ENCODE measurements around the gene SLC38A9.

DNA sequence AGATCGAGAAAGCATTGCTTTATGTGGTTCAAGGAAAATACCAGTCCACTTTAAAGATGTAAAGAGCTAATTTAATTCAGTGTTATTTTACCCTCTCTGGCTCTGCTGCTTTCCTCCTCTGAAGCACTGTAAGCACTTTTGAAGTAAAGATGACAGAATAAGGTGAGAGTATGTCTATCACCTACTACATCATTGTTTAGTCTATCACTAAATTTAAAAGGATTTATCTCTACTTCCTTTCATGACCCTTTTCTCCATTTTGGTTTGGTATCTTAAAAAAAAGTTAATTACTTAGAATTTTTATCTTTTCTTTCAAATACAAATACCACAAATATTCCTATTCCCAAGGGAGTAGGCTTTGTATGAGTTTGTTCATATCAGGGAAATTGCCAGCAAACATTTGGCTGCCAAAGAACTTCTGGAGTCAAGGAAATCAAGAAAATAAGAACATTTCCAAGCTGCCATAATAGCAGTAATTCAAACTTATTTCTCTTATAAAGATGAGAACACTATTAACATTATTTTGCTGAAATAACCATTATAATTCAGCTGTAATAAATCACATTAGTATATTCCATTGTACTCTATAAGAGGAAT lies 77.8 kb downstream of the SLC38A9 start:
- TF ChIP-seq CTCF (IDR thresholded peaks at IDR 0.05), result no peak
- TF ChIP-seq POLR2A (IDR thresholded peaks at IDR 0.05), result no peak

All from uterus (tissue), 2 donors.